Left lung (tissue), 10 donors: ENCODE data around the gene PAX2. TPM values are rescaled to one million over a fixed set of nuclear protein-coding genes. Genes with fewer than 3 reads are reported as not detected.

Experiments used
- ATAC-seq: fragments of 200-7000 bp; cut with Tn5 transposase; one replicate; pipeline ENCODE4 v1.9.1; 2020; ENCODE audit warnings: moderate library complexity
- DNase-seq, 4 donors: peaks; one replicate each; pipeline ENCODE4 v3.0.0-alpha.2; 2013 to 2020
- H3K27ac ChIP-seq, 2 donors: fragments of 200-600 bp; sonication (generic) in 1 of 2; one replicate each; pipeline versions ENCODE4 v1.5.0 to v1.8.0; 2020 to 2021
- H3K27me3 ChIP-seq, 2 donors: fragments of 200-600 bp; sonication (generic) in 1 of 2; one replicate each; pipeline versions ENCODE4 v1.5.0 to v1.8.0; 2020 to 2021
- H3K36me3 ChIP-seq, 2 donors: fragments of 200-600 bp; sonication (generic) in 1 of 2; one replicate each; pipeline versions ENCODE4 v1.5.0 to v1.8.0; 2020 to 2021
- H3K4me1 ChIP-seq, 2 donors: fragments of 200-600 bp; one replicate each; pipeline ENCODE4 v1.8.0; 2021
- H3K4me3 ChIP-seq, 2 donors: fragments of 200-600 bp; sonication (generic) in 1 of 2; one replicate each; pipeline versions ENCODE4 v1.5.0 to v1.8.0; 2020 to 2021; ENCODE audit warnings: mild to moderate bottlenecking in 1 of 2
- H3K9me3 ChIP-seq, 2 donors: fragments of 200-600 bp; sonication (generic) in 1 of 2; one replicate each; pipeline versions ENCODE4 v1.5.0 to v1.8.0; 2020 to 2021
- CTCF ChIP-seq, 2 donors: fragments of 200-600 bp; sonication (generic) in 1 of 2; IDR thresholded peaks; one replicate each; pipeline versions ENCODE4 v1.5.0 to v1.8.0; 2021; ENCODE audit warnings: antibody characterized with exemption in 2 of 2
- intact Hi-C, 2 donors: fragments of 100-400 bp; cut with DNase I; formaldehyde crosslinking; loops; one replicate each; pipeline versions ENCODE4 v1.11.2 to v1.14.2; 2022
- polyA plus RNA-seq, 6 donors: library from polyadenylated mRNA; unstranded; fragments of 120-200 nt; gene quantifications; one replicate each; pipeline ENCODE4 v1.2.1, GENCODE V29; 2013; ENCODE audit not compliant: insufficient read length in 6 of 6
- total RNA-seq, 2 donors: library from RNA; stranded (reverse); fragmentation: NEBNext Ultra II Directional; extraction: Animal tissue kit (Norgen Biotek cat#: 25700); gene quantifications; one replicate each; pipeline ENCODE4 v1.2.1, GENCODE V29; 2021
- donor health status: DM: no; HTN: yes; CAD: no.
- donor health status: DM: no; HTN: no; CAD: no.

PAX2 gene
- total and polyA plus RNA-seq, 8 donors: 0.18 to 1.2 (median 0.47) TPM; not detected in 3

GRCh38 chr10:100838986-100839385 lies 93.6 kb downstream of the PAX2 start:
- H3K36me3 ChIP-seq: no peaks in the 10 kb centered on the region
- H3K9me3 ChIP-seq: no peaks in the 10 kb centered on the region
- DNase-seq (no peak), ATAC-seq (no peak)
- intact Hi-C loops: no loop called here
- H3K27ac ChIP-seq: no peak overlapping the region
- peaks cover 10 to 91% of the 10 kb centered on the region in 2 donors for H3K27me3 ChIP-seq
- no peak for TF ChIP-seq CTCF (IDR thresholded peaks at IDR 0.05)
- H3K4me3 ChIP-seq: no peak overlapping the region
- H3K4me1 ChIP-seq: no peaks in the 10 kb centered on the region

GRCh38 chr10:100841528-100841927 lies 96.1 kb downstream of the PAX2 start:
- Histone ChIP-seq H3K9me3 (no peaks in the 10 kb centered on the region), H3K27ac (no peak overlapping the region), H3K27me3 (peaks cover 10 to 89% of the 10 kb centered on the region in 2 donors), H3K36me3 (no peaks in the 10 kb centered on the region), H3K4me3 (no peak overlapping the region), H3K4me1 (no peaks in the 10 kb centered on the region)
- DNase-seq (no peak), ATAC-seq (no peak)
- TF ChIP-seq CTCF (IDR thresholded peaks at IDR 0.05): no peak
- intact Hi-C loops: no loop called here

GRCh38 chr10:100847440-100847839 lies 102.1 kb downstream of the PAX2 start:
- intact Hi-C loops: no loop called here
- TF ChIP-seq CTCF (IDR thresholded peaks at IDR 0.05): no peak
- peaks cover 13 to 91% of the 10 kb centered on the region in 2 donors for H3K27me3 ChIP-seq

GRCh38 chr10:100848770-100849169 lies 103.4 kb downstream of the PAX2 start:
- Histone ChIP-seq H3K9me3 (no peaks in the 10 kb centered on the region), H3K36me3 (no peaks in the 10 kb centered on the region), H3K4me1 (no peaks in the 10 kb centered on the region), H3K27me3 (peaks cover 8 to 90% of the 10 kb centered on the region in 2 donors), H3K4me3 (no peak overlapping the region), H3K27ac (no peak overlapping the region)
- ATAC-seq: no peak
- intact Hi-C loops: no loop called here
- no peak for DNase-seq
- no peak for TF ChIP-seq CTCF (IDR thresholded peaks at IDR 0.05)

More at GRCh38 chr10:100847440-100847839, 102.1 kb downstream of the PAX2 start:
- no peak for ATAC-seq
- Histone ChIP-seq H3K4me1 (no peaks in the 10 kb centered on the region), H3K9me3 (no peaks in the 10 kb centered on the region), H3K27ac (no peak overlapping the region), H3K4me3 (no peak overlapping the region), H3K36me3 (no peaks in the 10 kb centered on the region)
- DNase-seq: no peak

- no peak for ATAC-seq
- peaks cover 0 to 3% of the 10 kb centered on the region in 2 donors for H3K9me3 ChIP-seq
- H3K4me3 ChIP-seq: no peak overlapping the region
- no peaks in the 10 kb centered on the region for H3K36me3 ChIP-seq
- DNase-seq: no peak
- no peak overlapping the region for H3K27ac ChIP-seq
- H3K27me3 ChIP-seq: peaks cover 0 to 84% of the 10 kb centered on the region in 2 donors
- TF ChIP-seq CTCF (IDR thresholded peaks at IDR 0.05): no peak
- intact Hi-C loops: no loop called here
- H3K4me1 ChIP-seq: no peaks in the 10 kb centered on the region
Measured at GRCh38 chr10:100858261-100858660, 112.9 kb downstream of the PAX2 start.
